HFF-Myc (cell line): ENCODE results near the gene EVL.

ENCODE experiments used
- DNase-seq: peaks from one replicate; pipeline ENCODE4 v3.0.0-alpha.2; 2011; ENCODE audit warnings: low read depth; ENCODE audit errors: extremely low read depth
- H3K4me3 ChIP-seq: replicated peaks from 2 replicates; pipeline ENCODE4 v1.5.1; 2011; ENCODE audit warnings: low read depth, mild to moderate bottlenecking, control low read depth, low read length
- CTCF ChIP-seq: IDR thresholded peaks from 2 replicates; pipeline ENCODE4 v1.5.1; 2012; ENCODE audit warnings: mild to moderate bottlenecking, low read depth, low read length, control low read depth; ENCODE audit errors: missing control alignments

The EVL gene

DNA sequence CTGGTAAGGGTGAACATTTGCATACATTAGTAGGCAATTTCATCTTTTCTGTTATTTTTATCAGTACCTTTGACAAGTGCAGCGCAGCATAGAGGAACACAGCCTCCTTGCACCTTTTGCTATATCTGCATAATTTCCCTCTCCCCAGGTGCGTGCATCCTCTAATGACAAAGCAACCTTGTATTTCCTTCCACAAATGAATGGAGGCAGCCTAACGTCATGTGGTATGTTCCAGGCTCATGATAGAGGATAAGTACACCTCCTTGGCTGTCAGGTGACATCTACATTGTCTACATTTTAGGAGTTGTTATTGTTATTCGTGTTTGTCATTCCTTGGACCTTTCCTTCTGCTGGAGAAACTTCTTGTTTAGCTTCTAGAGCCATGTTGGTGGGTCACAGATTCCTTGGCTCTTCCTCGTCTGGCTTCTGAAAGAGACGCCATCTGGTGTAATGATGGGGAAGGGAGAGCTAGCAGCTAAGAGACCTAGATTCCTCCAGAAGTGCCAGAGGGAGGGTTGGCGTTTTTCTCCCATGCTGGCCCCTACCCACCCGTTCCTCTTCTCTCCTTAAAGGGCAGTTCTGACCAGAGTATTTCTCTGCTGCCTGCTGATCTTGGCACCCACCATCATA, 37.0 kb downstream of the EVL start:
- TF ChIP-seq CTCF, result no peak
- no peak for DNase-seq
- no peak overlapping the region for H3K4me3 ChIP-seq

- H3K4me3 ChIP-seq, result no peak overlapping the region
- DNase-seq, result no peak
- no peak for TF ChIP-seq CTCF
Observed at GRCh38 chr14:100103250-100104005, 38.2 kb downstream of the EVL start.

- DNase-seq, result no peak
- H3K4me3 ChIP-seq, result no peak overlapping the region
- no peak for TF ChIP-seq CTCF
Observed at GRCh38 chr14:100104006-100104352, 38.8 kb downstream of the EVL start.

- DNase-seq, result peak; percentile 42
Observed at GRCh38 chr14:100104523-100105300, 39.5 kb downstream of the EVL start.

GRCh38 chr14:100105357-100106169, 40.3 kb downstream of the EVL start:
- TF ChIP-seq CTCF, result no peak
- H3K4me3 ChIP-seq, result no peak overlapping the region
- DNase-seq, result no peak

More at GRCh38 chr14:100104523-100105300, 39.5 kb downstream of the EVL start:
- peak; percentile 16 for TF ChIP-seq CTCF
- no peak overlapping the region for H3K4me3 ChIP-seq
